Keratinocyte (primary cell): Measurements from ENCODE around the gene SIVA1. TPM values are rescaled to one million over a fixed set of nuclear protein-coding genes. Genes with fewer than 3 reads are reported as not detected.

ENCODE experiments used
- DNase-seq: peaks from one replicate; pipeline ENCODE4 v3.0.0-alpha.2; 2011; ENCODE audit warnings: low read depth, missing footprints, low spot score
- FAIRE-seq: peaks from 2 replicates; lab custom pipeline; 2011; peaks lifted over from hg19 to GRCh38; lab: Jason Lieb, UNC
- H2AFZ ChIP-seq: 2 replicates; pipeline ENCODE4 v1.6.0; 2012; ENCODE audit warnings: low read length, control low read depth, inconsistent platforms; ENCODE audit not compliant: control insufficient read depth
- H3K27ac ChIP-seq: 2 replicates; pipeline ENCODE4 v1.5.1; 2011; ENCODE audit warnings: low read length; ENCODE audit not compliant: control insufficient read depth, insufficient read depth
- H3K27me3 ChIP-seq: 3 replicates; pipeline ENCODE4 v1.6.0; 2011; ENCODE audit warnings: low read length; ENCODE audit not compliant: control insufficient read depth, insufficient read depth; ENCODE audit errors: extremely low read depth
- H3K36me3 ChIP-seq, 2 experiments: 2 replicates in 1 of 2; 3 replicates in 1 of 2; pipeline ENCODE4 v1.5.1; 2011; ENCODE audit warnings: low read length in 2 of 2, mild to moderate bottlenecking in 1 of 2; ENCODE audit not compliant: control insufficient read depth in 2 of 2, insufficient read depth in 2 of 2; ENCODE audit errors: extremely low read depth in 1 of 2
- H3K4me1 ChIP-seq: 3 replicates; pipeline ENCODE4 v1.5.1; 2011; ENCODE audit warnings: low read length; ENCODE audit not compliant: control insufficient read depth, insufficient read depth; ENCODE audit errors: extremely low read depth
- H3K4me2 ChIP-seq: 3 replicates; pipeline ENCODE4 v1.6.0; 2011; ENCODE audit warnings: low read depth, low read length; ENCODE audit not compliant: control insufficient read depth, insufficient read depth; ENCODE audit errors: extremely low read depth
- H3K4me3 ChIP-seq, 3 experiments: fragments of 200-600 bp in 1 of 3; sonication (generic) in 1 of 3; 2 replicates in 2 of 3; 3 replicates in 1 of 3; pipeline ENCODE4 v1.5.1; 2011 to 2016; ENCODE audit warnings: low read length in 3 of 3, mild to moderate bottlenecking in 3 of 3, control low read depth in 2 of 3, inconsistent platforms in 1 of 3, low read depth in 1 of 3, mixed read lengths in 1 of 3, mixed run types in 1 of 3, moderate library complexity in 1 of 3; ENCODE audit not compliant: control insufficient read depth in 2 of 3, insufficient read depth in 2 of 3; ENCODE audit errors: extremely low read depth in 1 of 3
- H3K79me2 ChIP-seq: 2 replicates; pipeline ENCODE4 v1.6.0; 2012; ENCODE audit warnings: low read length; ENCODE audit not compliant: control insufficient read depth, insufficient read depth
- H3K9ac ChIP-seq: 3 replicates; pipeline ENCODE4 v1.6.0; 2011; ENCODE audit warnings: low read length; ENCODE audit not compliant: control insufficient read depth, insufficient read depth; ENCODE audit errors: extremely low read depth
- H3K9me1 ChIP-seq: 3 replicates; pipeline ENCODE4 v1.6.0; 2011; ENCODE audit warnings: low read length; ENCODE audit not compliant: control insufficient read depth, insufficient read depth; ENCODE audit errors: extremely low read depth
- H3K9me3 ChIP-seq: 2 replicates; pipeline ENCODE4 v1.5.1; 2012; ENCODE audit warnings: low read depth, low read length; ENCODE audit not compliant: control insufficient read depth
- H4K20me1 ChIP-seq: 3 replicates; pipeline ENCODE4 v1.6.0; 2011; ENCODE audit warnings: low read length; ENCODE audit not compliant: control insufficient read depth, insufficient read depth; ENCODE audit errors: extremely low read depth
- CTCF ChIP-seq, 3 experiments: IDR thresholded peaks in 1 of 3; conservative IDR thresholded peaks in 1 of 3; optimal IDR thresholded peaks in 1 of 3; 2 replicates in 2 of 3; 3 replicates in 1 of 3; pipeline versions ENCODE3 to v1.5.1; 2011; ENCODE audit warnings: low read length in 3 of 3, mild to moderate bottlenecking in 3 of 3, moderate library complexity in 2 of 3, control low read depth in 1 of 3, inconsistent platforms in 1 of 3; ENCODE audit not compliant: insufficient read depth in 2 of 3; ENCODE audit errors: extremely low read depth in 1 of 3
- EZH2 ChIP-seq: IDR thresholded peaks from one replicate; pipeline ENCODE4 v1.6.1; 2012; ENCODE audit warnings: inconsistent platforms, mild to moderate bottlenecking, low read length, moderate library complexity
- dilution Hi-C: fragments of 300-500 bp; cut with MboI; formaldehyde crosslinking; loops from one replicate; pipeline ENCODE4 v1.7.0; 2020; ENCODE audit warnings: low sequenced_read_pairs; ENCODE audit not compliant: extremely low pct_ligation_motif_present
- polyA plus RNA-seq, 5 experiments: library from polyadenylated mRNA; depleted of rRNA in 3 of 5; stranded (reverse) in 3 of 5; stranded (forward) in 1 of 5; unstranded in 1 of 5; fragments of >200 nt; gene quantifications; 1 replicate in 1 of 5; 2 replicates in 3 of 5; 3 replicates in 1 of 5; pipeline versions ENCODE4 v1.2.1 to v1.2.3, GENCODE V29; 2011 to 2012; ENCODE audit warnings: missing spikeins in 2 of 5, low read depth in 1 of 5, low replicate concordance in 1 of 5

Gene SIVA1
- polyA plus RNA-seq, 1 donor (not counting 4 experiments of a cell fraction or from before 2014, with no cell fraction given), result 35.3 TPM

- Histone ChIP-seq H3K4me3 (no peak overlapping the region), H4K20me1 (peaks cover 7% of the 10 kb centered on the region), H3K27me3 (no peaks in the 10 kb centered on the region), H3K4me2 (no peak overlapping the region), H3K9ac (no peak overlapping the region), H3K9me3 (no peaks in the 10 kb centered on the region), H2AFZ (no peak overlapping the region), H3K36me3 (peaks cover 3 to 17% of the 10 kb centered on the region in 2 experiments), H3K9me1 (no peaks in the 10 kb centered on the region), H3K4me1 (peaks cover 3% of the 10 kb centered on the region), H3K79me2 (no peaks in the 10 kb centered on the region), H3K27ac (no peak overlapping the region)
- FAIRE-seq (no peak), DNase-seq (no peak)
- dilution Hi-C loops, result no loop called here
- TF ChIP-seq CTCF (optimal IDR thresholded peaks at IDR 0.05 in 1 of 3, IDR thresholded peaks at IDR 0.05 in 1 of 3, conservative IDR thresholded peaks at IDR 0.05 in 1 of 3; ENCODE audit: extremely low read depth in 1 of 3, insufficient read depth in 2 of 3, low read length in 3 of 3) (no peak), EZH2 (no peak)
Observed at GRCh38 chr14:104719343-104719742, 33.6 kb upstream of the SIVA1 start.

GRCh38 chr14:104721505-104722431 lies 31.2 kb upstream of the SIVA1 start:
- Histone ChIP-seq H3K4me1 (peaks cover 6% of the 10 kb centered on the region), H3K79me2 (no peaks in the 10 kb centered on the region), H2AFZ (no peak overlapping the region), H3K4me3 (no peak overlapping the region), H3K9ac (no peak overlapping the region), H3K9me1 (no peaks in the 10 kb centered on the region), H3K9me3 (no peaks in the 10 kb centered on the region), H3K27ac (no peak overlapping the region), H3K4me2 (no peak overlapping the region), H3K27me3 (peaks cover 5% of the 10 kb centered on the region), H3K36me3 (peaks cover 0 to 12% of the 10 kb centered on the region in 2 experiments), H4K20me1 (peaks cover 7% of the 10 kb centered on the region)
- TF ChIP-seq CTCF (optimal IDR thresholded peaks at IDR 0.05 in 1 of 3, IDR thresholded peaks at IDR 0.05 in 1 of 3, conservative IDR thresholded peaks at IDR 0.05 in 1 of 3; ENCODE audit: extremely low read depth in 1 of 3, insufficient read depth in 2 of 3, low read length in 3 of 3), result no peak
- TF ChIP-seq EZH2, result no peak
- dilution Hi-C loops, result no loop called here
- FAIRE-seq (no peak), DNase-seq (no peak)
